ENCODE results near the gene KIF16B.
A peak's percentile ranks its signal among the peaks of the same experiment; 100 is the strongest.
"Not testable (repeated sequence)": the region's sequence is repeated elsewhere in the genome, so short reads cannot be mapped to it uniquely, and the experiment has no call there.

Gene KIF16B

GRCh38 chr20:16574656-16575355, 1.6 kb upstream of the KIF16B start:
- no peaks in the 10 kb centered on the region for H3K9me3 ChIP-seq (ENCODE audit: control insufficient read depth, insufficient read depth, low read length)
- no peaks in the 10 kb centered on the region for H3K36me3 ChIP-seq (ENCODE audit: control insufficient read depth, insufficient read depth, low read length)
- WGBS (ENCODE audit: insufficient coverage, insufficient read length): no CpG with 5 or more reads among the region's 39 CpGs
- H3K4me3 ChIP-seq (ENCODE audit: low read length): peak overlapping the region; percentile 43; the same call in 1 of the 2 replicates
- H3K27me3 ChIP-seq (ENCODE audit: control insufficient read depth, insufficient read depth, low read length): no peaks in the 10 kb centered on the region
- H3K4me1 ChIP-seq (ENCODE audit: control insufficient read depth, insufficient read depth, low read length): no peaks in the 10 kb centered on the region
- peak; percentile 45 for DNase-seq (ENCODE audit: low read depth, low spot score)
- H3K27ac ChIP-seq (ENCODE audit: low read length): no peak overlapping the region

- H3K4me3 ChIP-seq (ENCODE audit: low read length): no peak overlapping the region
- H3K9me3 ChIP-seq (ENCODE audit: control insufficient read depth, insufficient read depth, low read length): no peaks in the 10 kb centered on the region
- H3K27me3 ChIP-seq (ENCODE audit: control insufficient read depth, insufficient read depth, low read length): no peaks in the 10 kb centered on the region
- H3K36me3 ChIP-seq (ENCODE audit: control insufficient read depth, insufficient read depth, low read length): no peaks in the 10 kb centered on the region
- H3K4me1 ChIP-seq (ENCODE audit: control insufficient read depth, insufficient read depth, low read length): no peaks in the 10 kb centered on the region
- no peak overlapping the region for H3K27ac ChIP-seq (ENCODE audit: low read length)
- WGBS (ENCODE audit: insufficient coverage, insufficient read length): no CpG with 5 or more reads among the region's 5 CpGs
- DNase-seq (ENCODE audit: low read depth, low spot score): no peak
These were observed 1.9 kb downstream of the KIF16B start for GRCh38 chr20:16571333-16571732.

DNA sequence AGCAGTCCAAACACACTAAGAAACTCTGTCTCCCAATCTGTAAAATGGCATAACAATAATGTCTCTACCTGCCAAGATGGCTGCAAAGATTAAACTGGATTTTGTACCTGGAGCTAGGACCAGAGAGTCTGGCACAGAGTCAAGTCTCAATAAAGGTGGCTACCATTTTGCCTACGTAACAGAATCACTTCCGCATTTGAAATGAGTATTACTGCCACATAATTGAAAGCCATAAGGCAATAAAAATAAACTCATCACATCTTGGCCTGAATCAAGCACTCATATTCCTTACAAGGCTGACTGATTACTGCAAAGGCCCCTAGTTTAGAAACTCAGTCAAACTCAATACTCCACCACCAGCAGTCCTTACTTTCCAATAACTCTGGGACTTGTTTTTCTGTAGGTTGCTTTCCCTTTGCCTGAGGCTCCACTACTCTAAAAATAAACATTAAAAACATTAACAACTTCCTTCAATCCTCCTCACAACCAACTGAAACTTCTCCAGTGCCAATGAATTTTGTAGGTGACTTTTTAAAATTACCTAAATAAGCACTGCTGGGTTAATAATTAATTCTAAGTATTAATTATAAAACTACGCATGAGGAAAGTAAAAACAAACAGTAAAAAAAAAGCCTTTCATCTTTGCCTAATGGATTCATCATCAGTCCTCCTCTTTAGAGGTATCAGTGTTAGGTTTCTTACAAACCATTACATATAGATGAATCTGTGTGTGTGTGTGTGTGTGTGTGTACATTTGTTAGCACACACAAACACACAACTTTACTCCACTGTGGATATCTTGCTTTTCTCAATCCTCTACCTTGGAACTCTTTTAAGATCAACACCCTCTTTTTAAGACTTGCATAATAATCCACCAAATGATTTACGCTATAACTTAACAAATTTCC, 3.7 kb downstream of the KIF16B start:
- no peak overlapping the region for H3K4me3 ChIP-seq (ENCODE audit: low read length)
- no peak for DNase-seq (ENCODE audit: low read depth, low spot score)
- H3K27ac ChIP-seq (ENCODE audit: low read length): no peak overlapping the region
- WGBS (ENCODE audit: insufficient coverage, insufficient read length): 100% methylated on average over 1 of the region's 4 CpGs
- no peaks in the 10 kb centered on the region for H3K27me3 ChIP-seq (ENCODE audit: control insufficient read depth, insufficient read depth, low read length)
- no peaks in the 10 kb centered on the region for H3K36me3 ChIP-seq (ENCODE audit: control insufficient read depth, insufficient read depth, low read length)
- no peaks in the 10 kb centered on the region for H3K9me3 ChIP-seq (ENCODE audit: control insufficient read depth, insufficient read depth, low read length)
- no peaks in the 10 kb centered on the region for H3K4me1 ChIP-seq (ENCODE audit: control insufficient read depth, insufficient read depth, low read length)

DNA sequence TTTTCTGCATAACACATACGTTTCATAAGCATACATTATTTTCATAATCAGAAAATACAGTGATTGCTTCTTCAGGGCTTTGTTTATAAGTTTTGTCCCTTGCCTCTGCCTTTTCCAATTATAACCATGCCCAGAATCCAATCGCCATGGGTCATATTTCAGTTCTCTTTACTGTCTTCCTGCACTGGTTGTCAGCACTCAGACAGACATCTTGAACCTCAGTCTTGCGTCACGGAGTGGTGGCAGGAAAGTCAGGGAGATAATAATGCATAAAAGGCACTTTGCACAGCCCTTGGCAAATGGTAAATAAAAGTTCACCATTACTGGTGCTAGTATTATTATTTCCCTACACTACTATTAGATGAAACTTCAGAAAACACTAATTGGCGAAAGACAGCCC, 7.2 kb downstream of the KIF16B start:
- H3K4me1 ChIP-seq (ENCODE audit: control insufficient read depth, insufficient read depth, low read length): no peaks in the 10 kb centered on the region
- no peaks in the 10 kb centered on the region for H3K36me3 ChIP-seq (ENCODE audit: control insufficient read depth, insufficient read depth, low read length)
- no CpG with 5 or more reads among the region's 5 CpGs for WGBS (ENCODE audit: insufficient coverage, insufficient read length)
- H3K27me3 ChIP-seq (ENCODE audit: control insufficient read depth, insufficient read depth, low read length): no peaks in the 10 kb centered on the region
- H3K27ac ChIP-seq (ENCODE audit: low read length): no peak overlapping the region
- H3K4me3 ChIP-seq (ENCODE audit: low read length): no peak overlapping the region
- DNase-seq (ENCODE audit: low read depth, low spot score): no peak
- H3K9me3 ChIP-seq (ENCODE audit: control insufficient read depth, insufficient read depth, low read length): no peaks in the 10 kb centered on the region

- H3K27me3 ChIP-seq (ENCODE audit: control insufficient read depth, insufficient read depth, low read length); H3K27ac ChIP-seq (ENCODE audit: low read length); DNase-seq (ENCODE audit: low read depth, low spot score); H3K4me1 ChIP-seq (ENCODE audit: control insufficient read depth, insufficient read depth, low read length); H3K9me3 ChIP-seq (ENCODE audit: control insufficient read depth, insufficient read depth, low read length); H3K4me3 ChIP-seq (ENCODE audit: low read length); H3K36me3 ChIP-seq (ENCODE audit: control insufficient read depth, insufficient read depth, low read length): not testable (repeated sequence)
- WGBS (ENCODE audit: insufficient coverage, insufficient read length): no CpG with 5 or more reads among the region's 5 CpGs
These were observed 9.2 kb downstream of the KIF16B start for GRCh38 chr20:16564079-16564478.

DNA sequence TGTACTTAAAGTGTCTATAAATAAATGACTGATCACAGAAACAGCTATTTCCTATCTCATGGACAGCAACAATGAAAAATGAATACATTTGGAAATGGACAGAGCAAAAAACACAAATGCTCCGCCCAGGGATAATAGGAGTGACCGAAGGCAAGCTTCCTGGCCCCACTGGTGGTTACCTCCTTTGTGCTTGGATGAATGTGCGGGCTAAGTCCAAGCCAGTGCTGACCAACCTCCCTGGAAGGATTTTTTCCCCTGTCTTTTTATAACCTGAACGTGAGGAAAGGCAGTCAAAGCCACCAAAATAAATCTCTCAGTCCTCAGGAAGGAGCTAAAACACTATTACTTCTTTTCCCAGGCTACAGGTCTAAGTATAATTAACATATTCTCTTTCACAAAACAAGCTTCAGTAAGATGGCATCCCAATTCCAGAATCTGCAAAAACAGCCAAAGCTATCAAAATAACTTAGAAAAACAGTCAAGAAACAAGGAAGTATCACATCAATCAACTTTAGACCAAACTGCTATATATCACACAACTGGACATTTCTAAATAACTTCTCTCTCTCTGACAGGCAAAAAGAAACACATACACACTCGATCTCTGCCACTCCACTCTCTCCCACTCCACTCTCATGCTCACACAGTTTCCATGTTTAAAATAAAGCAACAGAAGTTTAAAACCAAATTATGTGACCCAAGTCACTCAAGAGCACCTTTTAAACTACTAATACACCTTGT, 10.0 kb downstream of the KIF16B start:
- Histone ChIP-seq H3K36me3 (ENCODE audit: control insufficient read depth, insufficient read depth, low read length) (no peaks in the 10 kb centered on the region), H3K27me3 (ENCODE audit: control insufficient read depth, insufficient read depth, low read length) (no peaks in the 10 kb centered on the region), H3K9me3 (ENCODE audit: control insufficient read depth, insufficient read depth, low read length) (no peaks in the 10 kb centered on the region), H3K4me3 (ENCODE audit: low read length) (no peak overlapping the region), H3K4me1 (ENCODE audit: control insufficient read depth, insufficient read depth, low read length) (no peaks in the 10 kb centered on the region), H3K27ac (ENCODE audit: low read length) (no peak overlapping the region)
- WGBS (ENCODE audit: insufficient coverage, insufficient read length): no CpG with 5 or more reads among the region's 5 CpGs
- no peak for DNase-seq (ENCODE audit: low read depth, low spot score)

- no peaks in the 10 kb centered on the region for H3K36me3 ChIP-seq (ENCODE audit: control insufficient read depth, insufficient read depth, low read length)
- no peak overlapping the region for H3K27ac ChIP-seq (ENCODE audit: low read length)
- no peaks in the 10 kb centered on the region for H3K27me3 ChIP-seq (ENCODE audit: control insufficient read depth, insufficient read depth, low read length)
- no CpG with 5 or more reads among the region's 10 CpGs for WGBS (ENCODE audit: insufficient coverage, insufficient read length)
- no peaks in the 10 kb centered on the region for H3K4me1 ChIP-seq (ENCODE audit: control insufficient read depth, insufficient read depth, low read length)
- no peaks in the 10 kb centered on the region for H3K9me3 ChIP-seq (ENCODE audit: control insufficient read depth, insufficient read depth, low read length)
- no peak for DNase-seq (ENCODE audit: low read depth, low spot score)
- no peak overlapping the region for H3K4me3 ChIP-seq (ENCODE audit: low read length)
These were observed 11.0 kb downstream of the KIF16B start for GRCh38 chr20:16562259-16562658.

DNA sequence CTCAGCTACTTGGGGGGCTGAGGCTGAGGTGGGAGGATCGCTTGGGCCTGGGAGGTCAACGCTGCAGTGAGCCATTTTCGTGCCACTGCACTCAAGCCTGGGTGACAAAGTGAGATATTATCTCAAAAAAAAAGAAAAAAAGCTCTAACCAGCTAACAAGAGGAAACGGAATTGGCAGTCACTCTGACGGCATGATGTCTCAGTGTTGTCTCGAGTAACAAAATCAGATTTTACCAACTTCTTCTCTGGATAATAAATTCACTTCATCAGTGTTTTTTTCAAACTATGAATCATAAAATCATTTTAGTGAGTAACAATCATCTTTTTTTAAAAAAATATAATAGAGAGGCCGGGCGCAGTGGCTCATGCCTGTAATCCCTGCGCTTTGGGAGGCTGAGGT, 12.6 kb downstream of the KIF16B start:
- WGBS (ENCODE audit: insufficient coverage, insufficient read length): no CpG with 5 or more reads among the region's 9 CpGs
- no peak for DNase-seq (ENCODE audit: low read depth, low spot score)
- Histone ChIP-seq H3K36me3 (ENCODE audit: control insufficient read depth, insufficient read depth, low read length) (no peaks in the 10 kb centered on the region), H3K9me3 (ENCODE audit: control insufficient read depth, insufficient read depth, low read length) (no peaks in the 10 kb centered on the region), H3K4me1 (ENCODE audit: control insufficient read depth, insufficient read depth, low read length) (no peaks in the 10 kb centered on the region), H3K4me3 (ENCODE audit: low read length) (no peak overlapping the region), H3K27ac (ENCODE audit: low read length) (no peak overlapping the region), H3K27me3 (ENCODE audit: control insufficient read depth, insufficient read depth, low read length) (no peaks in the 10 kb centered on the region)

GRCh38 chr20:16560216-16560615, 13.0 kb downstream of the KIF16B start:
- Histone ChIP-seq H3K4me1 (ENCODE audit: control insufficient read depth, insufficient read depth, low read length) (no peaks in the 10 kb centered on the region), H3K36me3 (ENCODE audit: control insufficient read depth, insufficient read depth, low read length) (no peaks in the 10 kb centered on the region), H3K9me3 (ENCODE audit: control insufficient read depth, insufficient read depth, low read length) (no peaks in the 10 kb centered on the region), H3K27me3 (ENCODE audit: control insufficient read depth, insufficient read depth, low read length) (no peaks in the 10 kb centered on the region), H3K4me3 (ENCODE audit: low read length) (no peak overlapping the region), H3K27ac (ENCODE audit: low read length) (no peak overlapping the region)
- DNase-seq (ENCODE audit: low read depth, low spot score): no peak
- no CpG with 5 or more reads among the region's 2 CpGs for WGBS (ENCODE audit: insufficient coverage, insufficient read length)

DNA sequence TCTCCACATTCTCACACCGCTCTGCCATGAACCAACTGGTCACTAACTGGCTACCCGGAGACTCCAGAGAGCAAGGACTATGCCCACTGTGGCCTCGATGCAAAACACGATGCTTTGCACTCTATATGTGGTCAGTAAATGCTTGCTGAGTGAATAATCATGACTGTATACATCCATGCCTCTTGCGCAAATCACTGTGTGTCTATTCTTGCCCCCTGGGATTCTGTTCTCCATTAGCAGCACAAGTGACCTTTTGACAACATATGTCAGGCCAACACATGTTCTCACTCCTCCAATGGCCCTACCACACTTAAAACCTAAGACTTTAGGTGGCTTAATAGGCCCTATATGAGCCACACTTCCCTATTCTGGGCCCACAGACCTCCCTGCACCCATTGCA, 16.9 kb downstream of the KIF16B start:
- Histone ChIP-seq H3K27ac (ENCODE audit: low read length) (no peak overlapping the region), H3K9me3 (ENCODE audit: control insufficient read depth, insufficient read depth, low read length) (no peaks in the 10 kb centered on the region), H3K36me3 (ENCODE audit: control insufficient read depth, insufficient read depth, low read length) (no peaks in the 10 kb centered on the region), H3K27me3 (ENCODE audit: control insufficient read depth, insufficient read depth, low read length) (no peaks in the 10 kb centered on the region), H3K4me1 (ENCODE audit: control insufficient read depth, insufficient read depth, low read length) (no peaks in the 10 kb centered on the region), H3K4me3 (ENCODE audit: low read length) (no peak overlapping the region)
- WGBS (ENCODE audit: insufficient coverage, insufficient read length): no CpG with 5 or more reads among the region's 5 CpGs
- no peak for DNase-seq (ENCODE audit: low read depth, low spot score)
